Measurements from ENCODE around the gene PHLDA2. TPM values are rescaled to one million over a fixed set of nuclear protein-coding genes. Genes with fewer than 3 reads are reported as not detected.

Gene PHLDA2
- 10 to 100 TPM in 2 of 3 donors, 1 to 10 TPM in 1; 8.9 to 25.6 (median 23.9) TPM for total RNA-seq
- long read RNA-seq, donor 1, transcript PHLDA2-201 (2 exons, 955 nt) = major isoform, 9 of 9 reads
- long read RNA-seq, donor 1, partial matches to known transcripts = 0 of 9 reads
- long read RNA-seq, donor 1, other reads (novel, unspliced or antisense) = 0 of 9 reads
- long read RNA-seq, donor 2, transcript PHLDA2-201 (2 exons, 955 nt) = major isoform, 39 of 40 reads
- long read RNA-seq, donor 2, partial matches to known transcripts = 1 of 40 reads
- long read RNA-seq, donor 2, other reads (novel, unspliced or antisense) = 0 of 40 reads

GRCh38 chr11:2928605-2929530 is at the start of gene PHLDA2:
TSS of gene PHLDA2 (minus strand) at chr11:2929420. CDS start at chr11:2929364, 56 bp downstream.
- Histone ChIP-seq H3K4me1 (ENCODE audit: low read depth) (peaks cover 33% of the 10 kb centered on the region), H3K36me3 (ENCODE audit: low read depth) (no peaks in the 10 kb centered on the region), H3K4me3 (peak within 1 kb of the TSS; percentile 40), H3K9me3 (no peaks in the 10 kb centered on the region)
- ATAC-seq (peak; percentile 52), DNase-seq (peak; percentile 70 to 84 (median 81))
- intact Hi-C loops (cut with DNase I, micrococcal nuclease) = no loop called here
- no peak for TF ChIP-seq CTCF (IDR thresholded peaks at IDR 0.05)

GRCh38 chr11:2977113-2977512 is 47.9 kb upstream of the PHLDA2 start:
- no peak for TF ChIP-seq CTCF (IDR thresholded peaks at IDR 0.05)
- intact Hi-C loops (cut with DNase I, micrococcal nuclease) = no loop called here
- Histone ChIP-seq H3K4me1 (ENCODE audit: low read depth) (peaks cover 2% of the 10 kb centered on the region), H3K4me3 (no peak overlapping the region), H3K9me3 (no peaks in the 10 kb centered on the region), H3K36me3 (ENCODE audit: low read depth) (no peaks in the 10 kb centered on the region)
- DNase-seq (no peak), ATAC-seq (peak; percentile 13)

- no peaks in the 10 kb centered on the region for H3K36me3 ChIP-seq (ENCODE audit: low read depth)
- no peak overlapping the region for H3K4me3 ChIP-seq
- no peaks in the 10 kb centered on the region for H3K9me3 ChIP-seq
- no peak for TF ChIP-seq CTCF (IDR thresholded peaks at IDR 0.05)
- DNase-seq (no peak), ATAC-seq (peak; percentile 9)
- no peaks in the 10 kb centered on the region for H3K4me1 ChIP-seq (ENCODE audit: low read depth)
- intact Hi-C loops (cut with DNase I, micrococcal nuclease) = no loop called here
Measured at GRCh38 chr11:2976294-2977063, 47.3 kb upstream of the PHLDA2 start.

GRCh38 chr11:2975594-2975993 is 46.4 kb upstream of the PHLDA2 start:
- H3K36me3 ChIP-seq (ENCODE audit: low read depth) = peaks cover 4% of the 10 kb centered on the region
- no peak for TF ChIP-seq CTCF (IDR thresholded peaks at IDR 0.05)
- H3K9me3 ChIP-seq = no peaks in the 10 kb centered on the region
- no peaks in the 10 kb centered on the region for H3K4me1 ChIP-seq (ENCODE audit: low read depth)
- no peak overlapping the region for H3K4me3 ChIP-seq
- DNase-seq (no peak), ATAC-seq (peak; percentile 89)
- intact Hi-C loops (cut with DNase I, micrococcal nuclease) = no loop called here

- no peaks in the 10 kb centered on the region for H3K9me3 ChIP-seq
- ATAC-seq = no peak
- peaks cover 17% of the 10 kb centered on the region for H3K36me3 ChIP-seq (ENCODE audit: low read depth)
- no peak for DNase-seq
- H3K4me1 ChIP-seq (ENCODE audit: low read depth) = no peaks in the 10 kb centered on the region
- H3K4me3 ChIP-seq = no peak overlapping the region
- TF ChIP-seq CTCF (IDR thresholded peaks at IDR 0.05) = no peak
- intact Hi-C loops (cut with DNase I, micrococcal nuclease) = no loop called here
Measured at GRCh38 chr11:2974272-2974671, 45.1 kb upstream of the PHLDA2 start.
